HepG2 (cell line): Measurements from ENCODE around the gene VWA1. TPM values are rescaled to one million over a fixed set of nuclear protein-coding genes. Genes with fewer than 3 reads are reported as not detected.

Experiments used
- ATAC-seq: fragments of 200-7000 bp; cut with Tn5 transposase; 3 replicates; pipeline ENCODE4 v1.9.1; 2020; ENCODE audit warnings: mild to moderate bottlenecking, moderate library complexity
- BruUV-seq: library from RNA; stranded (reverse); fragments of 400-500 nt; replicated peaks from 2 replicates; lab custom pipeline; 2021; lab: Mats Ljungman, UMichigan
- CTCF ChIA-PET: fragments of 300-600 bp; formaldehyde crosslinking; extraction: SDS; loops from one replicate; lab custom pipeline; 2021; ENCODE audit warnings: low total read pairs, inconsistent platforms, low intra/inter-chr PET ratio; lab: Yijun Ruan, JAX
- POLR2A ChIA-PET: fragments of 350-600 bp; sonication (Branson Sonifier 250); formaldehyde crosslinking; loops from one replicate; lab custom pipeline; 2020; ENCODE audit warnings: antibody characterized with exemption, inconsistent platforms; lab: Yijun Ruan, JAX
- DNase-seq: peaks from one replicate; pipeline ENCODE4 v3.0.0-alpha.2; 2015; ENCODE audit warnings: low spot score
- FAIRE-seq: peaks from 3 replicates; lab custom pipeline; 2011; peaks lifted over from hg19 to GRCh38; lab: Jason Lieb, UNC
- H2AFZ ChIP-seq: one replicate; pipeline ENCODE4 v1.6.1; 2011; ENCODE audit warnings: low read length, inconsistent platforms
- H3K27ac ChIP-seq: fragments of 300-600 bp; 3 replicates; pipeline ENCODE4 v1.8.0; 2011; ENCODE audit warnings: mixed run types, mild to moderate bottlenecking, mixed read lengths, low read length, inconsistent platforms; ENCODE audit not compliant: insufficient read depth; ENCODE audit errors: extremely low read length
- H3K27me3 ChIP-seq, 2 experiments: fragments of 200-600 bp in 1 of 2; 2 replicates in 1 of 2; 3 replicates in 1 of 2; pipeline versions ENCODE4 v1.6.0 to v1.8.0; 2011; ENCODE audit warnings: low read length in 2 of 2, mild to moderate bottlenecking in 2 of 2, moderate library complexity in 2 of 2, inconsistent platforms in 1 of 2; ENCODE audit not compliant: insufficient read depth in 2 of 2, control insufficient read depth in 1 of 2
- H3K36me3 ChIP-seq, 2 experiments: fragments of 200-600 bp in 1 of 2; replicated peaks in 1 of 2; 2 replicates in 1 of 2; 3 replicates in 1 of 2; pipeline versions ENCODE4 v1.5.1 to v1.8.0; 2011; ENCODE audit warnings: low read length in 2 of 2, inconsistent platforms in 1 of 2; ENCODE audit not compliant: insufficient read depth in 2 of 2, control insufficient read depth in 1 of 2
- H3K4me1 ChIP-seq: 2 replicates; pipeline ENCODE4 v1.5.1; 2012; ENCODE audit warnings: low read length, inconsistent platforms; ENCODE audit not compliant: insufficient read depth
- H3K4me2 ChIP-seq: 2 replicates; pipeline ENCODE4 v1.6.0; 2011; ENCODE audit warnings: low read depth, low read length, inconsistent platforms
- H3K4me3 ChIP-seq, 3 experiments: fragments of 200-600 bp in 1 of 3; sonication (generic), shearing (Covaris generic) in 1 of 3; replicated peaks in 1 of 3; 2 replicates each; pipeline ENCODE4 v1.5.1; 2011 to 2016; ENCODE audit warnings: low read length in 3 of 3, inconsistent platforms in 2 of 3, low read depth in 2 of 3, mild to moderate bottlenecking in 2 of 3, control low read depth in 1 of 3, mixed read lengths in 1 of 3; ENCODE audit not compliant: insufficient read depth in 1 of 3
- H3K79me2 ChIP-seq: one replicate; pipeline ENCODE4 v1.6.1; 2011; ENCODE audit warnings: low read length, inconsistent platforms; ENCODE audit not compliant: insufficient read depth
- H3K9ac ChIP-seq: 2 replicates; pipeline ENCODE4 v1.6.0; 2011; ENCODE audit warnings: mild to moderate bottlenecking, low read depth, low read length, inconsistent platforms; ENCODE audit not compliant: insufficient read depth
- H3K9me3 ChIP-seq: 2 replicates; pipeline ENCODE4 v1.5.1; 2012; ENCODE audit warnings: mild to moderate bottlenecking, low read length
- H4K20me1 ChIP-seq: 2 replicates; pipeline ENCODE4 v1.6.0; 2011; ENCODE audit warnings: inconsistent platforms, mild to moderate bottlenecking, low read length, moderate library complexity; ENCODE audit not compliant: insufficient read depth
- ARID2 ChIP-seq: sonication (generic); formaldehyde crosslinking; IDR thresholded peaks from 2 replicates; pipeline ENCODE4 v1.8.1; 2022; ENCODE audit warnings: mild to moderate bottlenecking, missing genetic modification reagents, borderline replicate concordance
- ETV5 ChIP-seq: IDR thresholded peaks from 2 replicates; pipeline ENCODE4 v1.6.1; 2018; ENCODE audit warnings: missing biosample characterization, missing genetic modification reagents, inconsistent platforms, borderline replicate concordance
- HMGA1 ChIP-seq: sonication (generic); formaldehyde crosslinking; conservative IDR thresholded peaks from 2 replicates; pipeline ENCODE4 v1.4.0; 2020; ENCODE audit warnings: missing genetic modification reagents
- JUNB ChIP-seq: sonication (generic); formaldehyde crosslinking; IDR thresholded peaks from 2 replicates; pipeline ENCODE4 v1.8.0; 2022; ENCODE audit warnings: missing genetic modification reagents, mild to moderate bottlenecking, borderline replicate concordance
- MLXIP ChIP-seq: sonication (generic); formaldehyde crosslinking; IDR thresholded peaks from 2 replicates; pipeline ENCODE4 v1.9.0; 2021; ENCODE audit warnings: missing genetic modification reagents, borderline replicate concordance
- NKX3-1 ChIP-seq: sonication (generic); formaldehyde crosslinking; IDR thresholded peaks from 2 replicates; pipeline ENCODE4 v1.5.0; 2020; ENCODE audit warnings: missing genetic modification reagents
- SMC3 ChIP-seq: IDR thresholded peaks from 2 replicates; pipeline ENCODE4 v1.6.1; 2011; ENCODE audit warnings: low read length, improper control_type of control experiment
- XBP1 ChIP-seq: sonication (generic); formaldehyde crosslinking; IDR thresholded peaks from 2 replicates; pipeline ENCODE4 v1.5.0; 2020; ENCODE audit warnings: missing genetic modification reagents
- ZBTB44 ChIP-seq: sonication (generic); formaldehyde crosslinking; IDR thresholded peaks from 2 replicates; pipeline ENCODE4 v1.4.0; 2020; ENCODE audit warnings: missing genetic modification reagents
- ZFP90 ChIP-seq: sonication (generic); formaldehyde crosslinking; IDR thresholded peaks from 2 replicates; pipeline ENCODE4 v1.8.0; 2022; ENCODE audit warnings: missing genetic modification reagents, mild to moderate bottlenecking, inconsistent platforms, borderline replicate concordance
- ZNF337 ChIP-seq: sonication (generic); formaldehyde crosslinking; IDR thresholded peaks from 2 replicates; pipeline ENCODE4 v1.5.1; 2020; ENCODE audit warnings: missing genetic modification reagents, low read depth, mild to moderate bottlenecking, borderline replicate concordance
- ZNF546 ChIP-seq: sonication (generic); formaldehyde crosslinking; conservative IDR thresholded peaks from 2 replicates; pipeline ENCODE4 v1.8.1; 2023; ENCODE audit warnings: mild to moderate bottlenecking, missing genetic modification reagents
- ZNF639 ChIP-seq: conservative IDR thresholded peaks from 2 replicates; pipeline ENCODE4 v1.6.1; 2018; ENCODE audit warnings: missing genetic modification reagents
- ZNF672 ChIP-seq: sonication (generic); formaldehyde crosslinking; IDR thresholded peaks from 2 replicates; pipeline ENCODE4 v1.8.1; 2022; ENCODE audit warnings: missing genetic modification reagents
- WGBS: methylation state at CpG from one replicate; pipeline ENCODE4 v1.1.6; 2017; ENCODE audit warnings: low lambda C conversion rate; 5-methylcytosine and 5-hydroxymethylcytosine counted together
- in situ Hi-C: cut with HindIII; loops from 2 replicates; pipeline ENCODE4 v1.10.0; 2017; ENCODE audit warnings: low pct_unique_long_range_greater_than_20kb; ENCODE audit not compliant: extremely low pct_ligation_motif_present
- intact Hi-C: fragments of 100-400 bp; cut with micrococcal nuclease; formaldehyde crosslinking; loops from one replicate; pipeline ENCODE4 v1.10.0; 2022; ENCODE audit not compliant: unreplicated experiment
- polyA plus RNA-seq, 8 experiments: library from polyadenylated mRNA; depleted of rRNA in 3 of 8; stranded (reverse) in 7 of 8; unstranded in 1 of 8; fragments of >200 nt; fragmentation: Illumina TruSeq in 4 of 8; extraction: Trizol in 4 of 8; gene quantifications; 2 replicates each; pipeline versions ENCODE4 v1.2.1 to v1.2.3, GENCODE V29; 2011 to 2016; ENCODE audit warnings: low read depth in 4 of 8, missing spikeins in 1 of 8, mixed read lengths in 1 of 8; ENCODE audit not compliant: insufficient read depth in 1 of 8
- total RNA-seq, 5 experiments: library from RNA; depleted of rRNA; stranded (reverse); fragments of >200 nt; fragmentation: Illumina TruSeq; extraction: Trizol; gene quantifications; 2 replicates each; pipeline ENCODE4 v1.2.3, GENCODE V29; 2016; ENCODE audit warnings: low read depth in 1 of 5
- TF ChIP-seq, protein P1 (sequence below): sonication (generic); formaldehyde crosslinking; conservative IDR thresholded peaks from 2 replicates; pipeline ENCODE4 v1.8.1; 2023; ENCODE audit warnings: missing genetic modification reagents

VWA1 gene
- total and polyA plus RNA-seq, 2 of the 13 experiments (the other 11 are each of a cell fraction or from before 2014, with no cell fraction given) = 40.9 to 57.5 TPM

- peak; percentile 15 for FAIRE-seq
- H3K9me3 ChIP-seq = no peaks in the 10 kb centered on the region
- intact Hi-C loops (no loop called here), in situ Hi-C loops (no loop called here)
- peak within 1 kb of the TSS; percentile 67 for H3K27ac ChIP-seq
- under 1% methylated on average over 18 of the region's 87 CpGs for WGBS
- CTCF ChIA-PET = no interaction called here
- H3K4me2 ChIP-seq = peak within 1 kb of the TSS; percentile 88
- H3K36me3 ChIP-seq = peaks cover 0 to 4% of the 10 kb centered on the region in 2 experiments; a peak in 1 of 5 replicates
- POLR2A ChIA-PET = no interaction called here
- DNase-seq = peak; percentile 87
- H3K79me2 ChIP-seq = peaks cover 19% of the 10 kb centered on the region
- peak; percentile 89 for ATAC-seq
- no peak within 1 kb of the TSS for H2AFZ ChIP-seq
- H4K20me1 ChIP-seq = peaks cover 4% of the 10 kb centered on the region
- no peaks in the 10 kb centered on the region; a peak in 1 of 5 replicates for H3K27me3 ChIP-seq
- H3K9ac ChIP-seq = peak within 1 kb of the TSS; percentile 84
- H3K4me1 ChIP-seq = peaks cover 22% of the 10 kb centered on the region
- H3K4me3 ChIP-seq = peak within 1 kb of the TSS; percentile 66 to 77 (median 77)
- BruUV-seq = no TSS peak
- TF ChIP-seq ZFP90 (CRISPR knock-in tag) (peak; percentile 55; the same call in 1 of the 2 replicates), ETV5 (CRISPR knock-in tag) (peak; percentile 47), ZNF672 (no peak), ZBTB44 (CRISPR knock-in tag) (no peak), HMGA1 (CRISPR knock-in tag) (no peak), ZNF639 (CRISPR knock-in tag) (peak; percentile 99), JUNB (no peak), XBP1 (no peak), ZNF546 (no peak), MLXIP (CRISPR knock-in tag) (no peak), ARID2 (no peak), ZNF337 (no peak), NKX3-1 (no peak), SMC3 (no peak)
- TF ChIP-seq, protein P1, sequence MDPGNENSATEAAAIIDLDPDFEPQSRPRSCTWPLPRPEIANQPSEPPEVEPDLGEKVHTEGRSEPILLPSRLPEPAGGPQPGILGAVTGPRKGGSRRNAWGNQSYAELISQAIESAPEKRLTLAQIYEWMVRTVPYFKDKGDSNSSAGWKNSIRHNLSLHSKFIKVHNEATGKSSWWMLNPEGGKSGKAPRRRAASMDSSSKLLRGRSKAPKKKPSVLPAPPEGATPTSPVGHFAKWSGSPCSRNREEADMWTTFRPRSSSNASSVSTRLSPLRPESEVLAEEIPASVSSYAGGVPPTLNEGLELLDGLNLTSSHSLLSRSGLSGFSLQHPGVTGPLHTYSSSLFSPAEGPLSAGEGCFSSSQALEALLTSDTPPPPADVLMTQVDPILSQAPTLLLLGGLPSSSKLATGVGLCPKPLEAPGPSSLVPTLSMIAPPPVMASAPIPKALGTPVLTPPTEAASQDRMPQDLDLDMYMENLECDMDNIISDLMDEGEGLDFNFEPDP (CRISPR knock-in tag) = no peak
Measured at GRCh38 chr1:1471389-1472052, 36.0 kb downstream of the VWA1 start, which contains the start of gene ATAD3B. TSS of gene ATAD3B (plus strand) at chr1:1471765. CDS start at chr1:1471885, 120 bp downstream.
